GM21528 (cell line): ENCODE results near the gene CTAG2.
"Not testable (repeated sequence)": the region's sequence is repeated elsewhere in the genome, so short reads cannot be mapped to it uniquely, and the experiment has no call there.

Source experiments
- ATAC-seq: cut with Tn5 transposase; IDR thresholded peaks from one replicate; pipeline ENCODE4 v1.9.1; 2021; ENCODE audit warnings: mild to moderate bottlenecking, moderate library complexity; ENCODE audit not compliant: unreplicated experiment, low FRiP score

The CTAG2 gene

GRCh38 chrX:154653413-154653812, at the start of gene CTAG2:
CTAG2 (minus strand) TSS chrX:154653579; CDS start chrX:154653515, 64 bp downstream.
- ATAC-seq: not testable (repeated sequence)

GRCh38 chrX:154698630-154699248, 45.4 kb upstream of the CTAG2 start:
- no peak for ATAC-seq

GRCh38 chrX:154696676-154697045, 43.3 kb upstream of the CTAG2 start:
- ATAC-seq: no peak

- ATAC-seq: no peak
These were observed 42.7 kb upstream of the CTAG2 start for GRCh38 chrX:154695911-154696675.

GRCh38 chrX:154693394-154693793, 40.0 kb upstream of the CTAG2 start:
- ATAC-seq: no peak

GRCh38 chrX:154690438-154690837, 37.1 kb upstream of the CTAG2 start:
- not testable (repeated sequence) for ATAC-seq

GRCh38 chrX:154672084-154672483, 18.7 kb upstream of the CTAG2 start:
- ATAC-seq: not testable (repeated sequence)

- not testable (repeated sequence) for ATAC-seq
These were observed 17.5 kb upstream of the CTAG2 start for GRCh38 chrX:154670848-154671247.

- ATAC-seq: no peak
These were observed 8.5 kb upstream of the CTAG2 start for GRCh38 chrX:154661899-154662298.

GRCh38 chrX:154661170-154661569, 7.8 kb upstream of the CTAG2 start:
- no peak for ATAC-seq

GRCh38 chrX:154660541-154660940, 7.2 kb upstream of the CTAG2 start:
- no peak for ATAC-seq

- no peak for ATAC-seq
These were observed 5.6 kb upstream of the CTAG2 start for GRCh38 chrX:154658957-154659356.

GRCh38 chrX:154658187-154658586, 4.8 kb upstream of the CTAG2 start:
- no peak for ATAC-seq

- ATAC-seq: no peak
These were observed 3.9 kb upstream of the CTAG2 start for GRCh38 chrX:154657226-154657805.

GRCh38 chrX:154655786-154656185, 2.4 kb upstream of the CTAG2 start:
- ATAC-seq: no peak

GRCh38 chrX:154655346-154655745, 2.0 kb upstream of the CTAG2 start:
- ATAC-seq: no peak

- ATAC-seq: no peak
These were observed 1.5 kb upstream of the CTAG2 start for GRCh38 chrX:154654925-154655324.

GRCh38 chrX:154654372-154654771, 993 bp upstream of the CTAG2 start:
- no peak for ATAC-seq

- ATAC-seq: no peak
These were observed 354 bp downstream of the CTAG2 start for GRCh38 chrX:154653048-154653401.

- no peak for ATAC-seq
These were observed 900 bp downstream of the CTAG2 start for GRCh38 chrX:154652311-154653047.

GRCh38 chrX:154650221-154650510, 3.2 kb downstream of the CTAG2 start:
- no peak for ATAC-seq
